CD4-positive, alpha-beta T cell treated with Interferon gamma for 1 hour (primary cell): Measurements from ENCODE around the gene CSNK1G2.
A peak's percentile ranks its signal among the peaks of the same experiment; 100 is the strongest.

Source experiments
- DNase-seq: peaks from one replicate; pipeline ENCODE4 v3.0.0-alpha.2; 2020

The CSNK1G2 gene

DNA sequence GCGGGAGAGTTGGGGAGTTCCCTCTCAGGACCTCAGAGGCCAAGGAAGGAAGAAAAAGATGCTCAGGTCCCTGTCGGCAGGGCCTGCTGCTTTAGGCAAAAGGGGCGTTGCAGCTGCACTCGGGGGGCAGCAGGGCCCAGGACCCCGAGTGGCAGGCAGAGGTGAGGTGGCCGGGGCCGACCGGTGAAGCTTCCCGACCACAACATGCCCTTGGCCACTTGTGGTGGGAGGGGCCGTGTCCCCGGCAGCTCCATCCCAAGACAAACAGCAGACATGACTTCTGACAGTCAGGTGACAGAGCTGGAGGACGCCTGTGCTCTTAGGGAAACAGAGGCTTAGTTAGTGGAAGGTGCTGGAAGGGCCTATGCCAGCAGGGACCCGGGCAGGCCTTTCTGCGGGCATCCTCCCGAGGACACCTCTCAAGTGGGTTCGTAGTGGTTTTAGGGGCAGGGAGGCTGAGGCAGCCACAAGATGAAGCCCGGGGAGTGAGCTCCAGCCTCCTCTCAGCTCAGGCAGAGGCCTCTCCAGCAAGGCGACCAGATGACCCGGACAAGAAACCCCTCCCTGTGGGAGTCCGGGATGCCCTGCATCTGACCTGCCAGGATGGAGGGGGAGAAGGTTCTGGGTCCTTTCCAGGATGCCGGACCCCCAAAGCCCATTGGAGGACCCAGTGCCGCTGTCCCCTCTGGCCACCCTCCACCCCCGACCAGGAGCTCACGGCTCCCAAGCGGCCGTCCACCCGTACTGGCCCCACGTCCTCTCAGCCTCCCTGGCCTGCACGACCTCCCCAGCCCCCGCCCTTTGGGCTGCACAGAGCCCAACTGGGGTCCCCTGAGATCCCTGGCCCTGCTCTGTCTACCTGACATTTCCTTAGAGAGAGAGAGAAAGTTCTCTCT is 50.3 kb downstream of the CSNK1G2 start:
- no peak for DNase-seq

GRCh38 chr19:1992759-1993260 is 51.8 kb downstream of the CSNK1G2 start:
- no peak for DNase-seq

DNA sequence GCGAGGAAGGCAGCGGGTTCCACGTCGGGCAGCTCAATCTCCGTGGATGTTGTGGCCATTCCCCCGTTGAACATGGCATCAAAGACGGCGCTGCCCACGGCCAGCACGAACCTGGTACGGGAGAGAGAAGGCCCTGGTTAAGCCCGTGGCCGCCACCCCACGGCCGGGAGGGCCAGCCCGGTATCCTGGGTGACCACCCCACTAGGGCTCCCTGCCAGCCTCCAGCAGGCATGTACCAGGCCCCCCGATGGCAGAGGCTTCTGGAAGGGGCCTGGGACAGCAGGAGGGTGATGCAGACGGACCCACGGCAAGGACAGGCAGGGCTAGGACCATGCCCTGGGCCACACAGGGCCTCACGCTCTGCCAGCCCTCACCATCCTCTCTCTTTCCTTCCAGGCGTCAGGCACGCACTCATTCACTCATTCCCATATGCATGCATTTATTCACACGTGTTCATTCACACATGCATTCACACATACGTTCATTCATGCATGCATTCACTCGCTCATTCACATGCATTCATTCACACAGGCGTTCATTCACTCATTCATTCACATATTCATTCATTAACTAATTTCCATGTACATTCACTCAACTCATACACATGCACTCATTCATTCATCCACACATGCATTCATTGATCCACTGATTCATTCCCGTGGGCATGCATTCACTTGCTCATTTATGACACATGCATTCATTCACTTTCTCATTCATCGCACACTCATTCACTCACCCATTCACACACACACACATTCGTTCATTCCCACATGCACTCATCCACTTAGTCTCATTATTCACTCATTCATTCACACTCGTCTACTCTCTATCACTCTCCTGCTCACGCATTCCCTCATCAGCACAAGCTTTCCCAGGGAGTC is 56.6 kb downstream of the CSNK1G2 start:
- no peak for DNase-seq

GRCh38 chr19:1998712-1999708 is 58.0 kb downstream of the CSNK1G2 start:
- no peak for DNase-seq

- no peak for DNase-seq
Observed at GRCh38 chr19:1999856-2000515, 59.0 kb downstream of the CSNK1G2 start.

- no peak for DNase-seq
Observed at GRCh38 chr19:2003874-2004273, 62.9 kb downstream of the CSNK1G2 start.

GRCh38 chr19:2010135-2010668 is 69.2 kb downstream of the CSNK1G2 start:
- no peak for DNase-seq

DNA sequence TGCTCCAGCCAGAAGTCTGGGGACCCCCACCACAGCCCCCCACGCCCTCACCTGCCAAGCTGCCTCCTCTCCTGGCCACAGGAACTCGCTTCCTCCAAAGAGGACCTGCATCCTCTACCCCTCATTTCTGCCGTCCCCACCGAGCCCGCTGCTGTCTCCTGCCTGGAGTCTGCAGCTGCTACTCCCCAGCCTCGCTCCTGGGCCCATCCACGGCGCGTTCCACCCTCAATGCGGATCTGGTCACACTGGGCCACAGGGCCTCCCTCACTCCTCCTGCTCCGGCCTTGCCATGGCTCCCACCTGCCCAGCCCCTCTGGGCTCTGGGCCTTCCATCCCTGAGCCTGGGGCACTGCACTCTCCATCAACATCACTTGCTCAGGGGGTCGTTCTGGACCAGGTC is 70.2 kb downstream of the CSNK1G2 start:
- no peak for DNase-seq

DNA sequence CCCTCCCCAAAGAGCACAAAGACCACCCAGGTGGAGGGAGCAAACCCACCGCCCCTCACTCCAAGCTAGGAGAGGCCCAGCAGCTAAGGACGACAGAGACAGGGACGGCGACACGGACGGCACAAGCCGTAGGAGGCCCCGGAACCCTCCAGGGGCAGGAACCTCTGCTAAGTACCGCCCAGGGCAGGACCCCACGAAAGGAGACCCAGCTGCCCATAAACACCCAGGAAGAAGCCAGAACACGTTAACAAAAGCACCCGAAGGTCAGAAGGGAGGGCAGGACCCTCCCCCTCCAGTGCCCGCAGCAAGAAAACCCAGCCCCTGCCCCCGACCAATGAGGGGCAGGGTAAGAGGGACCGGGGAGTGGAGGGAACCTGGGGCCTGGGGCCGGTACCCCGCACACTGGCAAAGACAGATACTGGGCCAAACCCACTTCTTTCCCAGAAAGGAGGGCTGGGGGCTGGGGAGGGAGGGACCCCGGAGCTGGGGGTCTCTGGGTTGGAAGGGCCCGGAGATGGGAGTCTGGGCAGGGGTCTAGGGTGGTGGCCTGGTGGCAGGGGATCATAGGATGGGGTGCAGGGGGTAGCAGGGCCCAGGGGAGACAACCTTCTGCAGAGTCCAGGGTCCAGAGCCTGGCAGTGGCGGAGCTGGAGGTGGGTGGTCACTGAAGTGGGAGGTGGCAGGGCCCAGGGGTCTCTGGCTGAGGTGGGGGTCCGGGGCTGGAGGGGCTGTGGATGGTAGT is 72.1 kb downstream of the CSNK1G2 start:
- no peak for DNase-seq

DNA sequence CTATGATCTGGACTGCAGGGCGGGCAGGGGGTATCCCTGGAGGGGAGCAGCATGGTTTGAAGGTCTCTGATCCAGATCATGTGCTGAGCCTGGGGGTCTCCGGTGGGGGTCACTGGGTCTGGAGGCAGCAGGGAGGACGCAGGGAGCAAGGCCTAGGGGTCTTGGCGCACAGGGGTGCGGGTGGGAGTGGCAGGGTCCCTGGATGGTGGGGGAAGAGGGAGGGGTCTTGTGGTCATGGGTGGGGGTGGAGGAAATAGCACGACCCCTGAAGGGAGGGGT is 72.7 kb downstream of the CSNK1G2 start:
- no peak for DNase-seq

- no peak for DNase-seq
Observed at GRCh38 chr19:2014131-2014571, 73.2 kb downstream of the CSNK1G2 start.

DNA sequence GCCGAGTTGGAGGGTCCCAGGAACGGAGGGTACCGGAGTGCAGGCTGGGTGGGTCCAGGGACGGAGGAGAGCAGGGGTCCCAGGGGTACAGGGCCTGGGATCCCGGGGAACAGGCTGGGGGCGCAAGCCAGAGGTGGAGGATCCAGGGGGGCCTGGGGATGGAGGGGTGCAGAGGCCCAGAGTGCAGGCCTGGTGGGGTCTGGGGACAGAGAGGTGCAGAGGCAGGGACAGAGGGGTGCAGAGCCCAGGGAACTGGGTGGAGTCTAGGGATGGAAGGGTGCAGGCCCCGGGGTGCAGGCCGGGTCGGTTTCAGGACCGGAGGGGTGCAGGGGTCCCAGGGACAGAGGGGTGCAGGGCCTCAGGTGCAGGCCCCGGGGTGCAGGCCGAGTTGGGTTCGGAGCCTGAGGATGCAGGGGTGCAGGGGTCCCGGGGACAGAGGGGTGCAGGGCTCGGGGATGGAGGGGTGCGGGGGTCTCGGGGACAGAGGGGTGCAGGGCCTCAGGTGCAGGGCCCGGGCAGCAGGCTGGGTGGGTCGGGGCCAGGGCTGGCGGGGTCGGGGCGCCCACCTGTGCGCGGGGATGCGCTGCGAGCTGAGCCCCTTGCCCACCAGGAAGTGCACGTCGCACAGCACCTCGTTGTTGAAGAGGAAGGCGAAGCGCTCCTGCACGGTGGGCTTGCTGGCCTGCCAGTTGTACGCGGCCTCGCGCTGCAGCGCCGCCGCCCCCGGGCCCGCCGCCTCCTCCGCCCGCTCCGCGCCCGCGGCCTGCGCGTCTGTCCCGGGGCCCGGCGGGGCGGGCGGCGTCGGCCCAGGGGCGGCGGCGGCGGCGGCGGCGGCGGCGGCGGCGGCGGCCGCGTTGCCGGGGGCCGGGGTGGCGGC is 74.0 kb downstream of the CSNK1G2 start:
- no peak for DNase-seq

DNA sequence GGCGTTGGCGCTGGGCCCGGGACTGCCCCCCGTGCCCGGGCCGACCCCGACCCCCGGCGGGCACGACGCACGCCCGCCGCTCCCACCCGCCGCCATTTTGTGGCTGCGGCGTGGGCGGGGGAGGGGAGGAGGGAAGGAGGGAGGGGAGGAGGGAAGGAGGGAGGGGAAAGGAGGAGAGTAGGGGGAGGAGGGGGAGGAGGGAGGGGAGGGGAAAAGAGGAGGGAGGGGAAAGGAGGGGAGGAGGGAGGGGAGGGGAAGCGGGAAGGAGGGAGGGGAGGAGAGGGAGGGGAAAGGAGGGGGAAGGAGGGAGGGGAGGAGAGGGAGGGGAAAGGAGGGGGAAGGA is 74.6 kb downstream of the CSNK1G2 start, which contains the start of gene BTBD2:
Gene BTBD2, minus strand, starts transcription at position 107 of the 343 bp plus-strand sequence. Its CDS starts 11 bp downstream, at position 96.
- peak; percentile 38 for DNase-seq

- peak; percentile 73 for DNase-seq
Observed at GRCh38 chr19:2016041-2016807, 75.3 kb downstream of the CSNK1G2 start.

GRCh38 chr19:2018752-2019151 is 77.8 kb downstream of the CSNK1G2 start:
- DNase-seq, result no peak

GRCh38 chr19:2021453-2022140 is 80.6 kb downstream of the CSNK1G2 start:
- no peak for DNase-seq

GRCh38 chr19:2022289-2022688 is 81.3 kb downstream of the CSNK1G2 start:
- no peak for DNase-seq

DNA sequence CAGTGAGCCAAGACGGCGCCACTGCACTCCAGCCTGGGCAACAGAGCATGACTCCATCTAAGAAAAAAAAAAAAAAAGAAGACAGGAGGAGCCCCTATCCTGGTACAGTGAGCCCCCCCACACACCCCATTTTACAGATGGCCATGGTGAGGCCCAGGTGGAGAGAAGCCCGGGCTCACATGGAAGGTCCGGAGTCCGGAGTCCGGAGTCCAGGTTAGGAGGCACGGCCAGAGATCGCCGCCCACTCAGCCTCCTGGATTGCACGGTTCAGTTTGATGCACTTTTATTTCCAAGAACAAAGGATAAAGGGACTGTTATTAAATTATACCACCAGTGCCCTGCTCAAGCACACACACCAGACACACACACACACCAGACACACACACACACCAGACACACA is 85.8 kb downstream of the CSNK1G2 start:
- no peak for DNase-seq
